Adipocyte (in vitro differentiated cells): ENCODE data around the gene CYP26A1.

Experiments
- DNase-seq: peaks from one replicate; pipeline ENCODE4 v3.0.0-alpha.2; 2015; ENCODE audit warnings: low read depth
- H3K27me3 ChIP-seq: replicated peaks from 2 replicates; pipeline ENCODE4 v1.7.0; 2013; ENCODE audit warnings: mild to moderate bottlenecking, low read length, moderate library complexity; ENCODE audit not compliant: control insufficient read depth, insufficient read depth
- H3K36me3 ChIP-seq: 2 replicates; pipeline ENCODE4 v1.7.0; 2013; ENCODE audit warnings: low read length, mild to moderate bottlenecking, moderate library complexity; ENCODE audit not compliant: control insufficient read depth, insufficient read depth, severe bottlenecking
- H3K4me1 ChIP-seq: 2 replicates; pipeline ENCODE4 v1.7.0; 2013; ENCODE audit warnings: mild to moderate bottlenecking, low read length, moderate library complexity; ENCODE audit not compliant: control insufficient read depth, insufficient read depth
- H3K4me3 ChIP-seq: 2 replicates; pipeline ENCODE4 v1.7.0; 2013; ENCODE audit warnings: mild to moderate bottlenecking, low read length, moderate library complexity
- H3K9ac ChIP-seq: 2 replicates; pipeline ENCODE4 v1.7.0; 2013; ENCODE audit warnings: mild to moderate bottlenecking, low read length, moderate library complexity
- H3K9me3 ChIP-seq: 2 replicates; pipeline ENCODE4 v1.7.0; 2013; ENCODE audit warnings: mild to moderate bottlenecking, low read length, moderate library complexity; ENCODE audit not compliant: control insufficient read depth

Gene CYP26A1

DNA sequence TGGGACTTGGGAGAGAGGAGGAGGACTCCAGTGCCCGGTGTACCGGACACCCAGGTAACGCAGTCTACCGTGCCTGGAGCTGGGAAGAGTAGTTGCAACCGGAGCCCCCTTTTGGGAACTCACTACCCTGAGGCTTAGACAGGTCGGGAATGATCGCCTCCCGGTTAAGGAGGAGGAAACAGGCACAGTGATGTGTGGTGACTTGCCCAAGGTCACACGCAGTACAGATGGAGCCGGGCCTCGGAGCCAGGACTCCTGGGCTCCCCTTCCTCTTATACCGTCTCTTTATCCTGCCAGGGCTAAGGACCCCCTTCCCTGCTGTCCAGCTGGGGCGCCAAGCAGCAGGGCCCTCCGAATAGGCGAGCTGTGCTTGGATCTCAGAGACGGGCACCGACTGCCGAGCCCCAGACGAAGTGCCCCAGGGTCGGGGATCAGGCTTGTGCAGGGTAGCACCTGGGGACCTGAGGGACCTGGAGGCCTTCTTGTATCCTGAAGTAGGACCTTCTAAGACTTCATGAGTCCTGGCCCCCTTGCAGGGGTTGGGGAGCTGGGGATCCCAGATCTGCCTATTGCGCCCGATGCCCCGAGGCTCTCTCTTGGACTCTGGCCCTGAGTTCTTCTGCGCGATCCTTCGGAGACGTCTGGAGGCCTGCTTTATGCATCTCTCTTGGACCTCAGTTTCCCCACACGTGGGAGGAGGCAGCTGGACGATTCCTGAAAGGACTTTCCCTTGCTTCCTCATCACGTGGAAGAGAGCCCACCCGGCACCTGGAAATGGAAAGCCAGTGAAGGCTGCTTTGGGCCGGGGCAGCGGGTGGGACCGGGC, 767 bp upstream of the CYP26A1 start:
- peaks cover 74% of the 10 kb centered on the region for H3K27me3 ChIP-seq
- H3K4me1 ChIP-seq = peaks cover 12% of the 10 kb centered on the region
- no peak overlapping the region for H3K4me3 ChIP-seq

DNA sequence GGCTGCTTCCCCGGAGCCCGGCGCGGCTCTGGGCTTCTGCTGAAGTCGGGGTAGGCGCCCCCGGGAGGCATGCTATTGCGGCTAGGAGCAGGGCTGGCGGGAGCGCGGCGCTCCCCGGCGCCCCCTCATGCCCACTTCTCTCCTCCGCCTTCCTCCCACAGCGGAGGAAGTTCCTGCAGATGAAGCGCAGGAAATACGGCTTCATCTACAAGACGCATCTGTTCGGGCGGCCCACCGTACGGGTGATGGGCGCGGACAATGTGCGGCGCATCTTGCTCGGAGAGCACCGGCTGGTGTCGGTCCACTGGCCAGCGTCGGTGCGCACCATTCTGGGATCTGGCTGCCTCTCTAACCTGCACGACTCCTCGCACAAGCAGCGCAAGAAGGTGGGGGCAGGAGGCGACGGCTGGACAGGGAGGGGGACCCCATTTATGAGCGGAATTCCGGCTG, 479 bp downstream of the CYP26A1 start:
- DNase-seq = no peak
- Histone ChIP-seq H3K27me3 (peaks cover 62% of the 10 kb centered on the region), H3K4me1 (peaks cover 13% of the 10 kb centered on the region)

More for the DNA sequence above, 767 bp upstream of the CYP26A1 start:
- Histone ChIP-seq H3K9me3 (no peaks in the 10 kb centered on the region), H3K9ac (no peak overlapping the region), H3K36me3 (no peaks in the 10 kb centered on the region)
- no peak for DNase-seq

DNA sequence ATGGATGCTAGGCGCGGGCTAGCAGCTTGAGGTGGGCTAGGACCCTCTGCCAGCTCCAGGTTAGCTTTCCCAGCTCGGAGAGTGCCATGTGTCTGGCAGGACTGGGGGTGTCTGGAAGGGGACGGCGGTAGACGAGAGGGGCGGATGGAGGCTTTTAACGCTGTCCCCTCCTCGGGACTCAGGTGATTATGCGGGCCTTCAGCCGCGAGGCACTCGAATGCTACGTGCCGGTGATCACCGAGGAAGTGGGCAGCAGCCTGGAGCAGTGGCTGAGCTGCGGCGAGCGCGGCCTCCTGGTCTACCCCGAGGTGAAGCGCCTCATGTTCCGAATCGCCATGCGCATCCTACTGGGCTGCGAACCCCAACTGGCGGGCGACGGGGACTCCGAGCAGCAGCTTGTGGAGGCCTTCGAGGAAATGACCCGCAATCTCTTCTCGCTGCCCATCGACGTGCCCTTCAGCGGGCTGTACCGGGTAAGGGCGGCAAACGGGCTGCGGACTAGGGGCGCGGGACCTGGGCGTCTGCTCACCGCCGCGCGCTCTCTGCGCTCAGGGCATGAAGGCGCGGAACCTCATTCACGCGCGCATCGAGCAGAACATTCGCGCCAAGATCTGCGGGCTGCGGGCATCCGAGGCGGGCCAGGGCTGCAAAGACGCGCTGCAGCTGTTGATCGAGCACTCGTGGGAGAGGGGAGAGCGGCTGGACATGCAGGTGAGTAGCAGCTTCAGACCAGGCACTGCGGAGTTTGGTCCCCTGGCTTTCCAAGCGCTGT, 1.1 kb downstream of the CYP26A1 start:
- H3K36me3 ChIP-seq = no peaks in the 10 kb centered on the region
- peaks cover 57% of the 10 kb centered on the region for H3K27me3 ChIP-seq
- H3K9me3 ChIP-seq = no peaks in the 10 kb centered on the region
- no peak overlapping the region for H3K4me3 ChIP-seq
- no peak overlapping the region for H3K9ac ChIP-seq
- no peak for DNase-seq
- H3K4me1 ChIP-seq = peaks cover 19% of the 10 kb centered on the region

More for the DNA sequence above, 479 bp downstream of the CYP26A1 start:
- no peak overlapping the region for H3K9ac ChIP-seq
- no peak overlapping the region for H3K4me3 ChIP-seq
- no peaks in the 10 kb centered on the region for H3K9me3 ChIP-seq
- H3K36me3 ChIP-seq = no peaks in the 10 kb centered on the region

DNA sequence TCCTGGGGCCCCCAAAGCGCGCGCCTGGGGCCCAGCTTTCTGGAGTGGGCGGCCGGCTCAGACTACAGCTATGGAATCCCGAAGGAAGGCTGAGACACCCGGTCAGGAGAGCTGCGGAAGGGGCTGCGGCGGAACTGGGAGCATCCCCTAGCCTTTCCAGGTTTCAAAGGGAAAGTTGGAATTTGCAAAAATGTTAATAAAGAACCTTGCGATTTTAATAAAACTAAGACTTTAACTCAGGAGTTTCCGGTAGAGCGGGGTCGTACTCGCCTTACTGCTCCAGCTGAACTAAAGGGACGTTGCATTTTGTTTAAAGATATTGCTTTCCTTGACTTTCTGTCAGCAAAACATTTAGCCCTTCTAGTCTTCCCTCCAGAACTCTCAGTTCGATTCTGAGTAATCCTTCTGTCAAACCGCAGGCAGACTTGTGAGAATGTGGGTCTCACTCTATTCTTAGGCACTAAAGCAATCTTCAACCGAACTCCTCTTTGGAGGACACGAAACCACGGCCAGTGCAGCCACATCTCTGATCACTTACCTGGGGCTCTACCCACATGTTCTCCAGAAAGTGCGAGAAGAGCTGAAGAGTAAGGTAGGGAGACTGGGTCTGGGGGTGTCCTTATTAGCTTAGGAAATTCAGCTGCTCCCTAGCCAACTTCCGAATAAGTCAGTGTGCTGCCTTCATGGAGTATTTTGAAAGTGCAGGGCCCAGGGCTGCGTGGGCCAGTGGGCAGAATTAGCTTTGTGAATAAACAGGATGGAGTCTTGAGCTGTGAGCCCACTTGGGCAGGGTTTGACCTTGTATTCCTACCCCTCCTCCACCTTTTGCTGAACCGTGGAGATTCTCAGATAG, 1.9 kb downstream of the CYP26A1 start:
- H3K4me3 ChIP-seq = no peak overlapping the region
- H3K4me1 ChIP-seq = peaks cover 24% of the 10 kb centered on the region
- no peak overlapping the region for H3K9ac ChIP-seq
- no peaks in the 10 kb centered on the region for H3K9me3 ChIP-seq
- no peak for DNase-seq
- H3K36me3 ChIP-seq = no peaks in the 10 kb centered on the region
- H3K27me3 ChIP-seq = peaks cover 51% of the 10 kb centered on the region

DNA sequence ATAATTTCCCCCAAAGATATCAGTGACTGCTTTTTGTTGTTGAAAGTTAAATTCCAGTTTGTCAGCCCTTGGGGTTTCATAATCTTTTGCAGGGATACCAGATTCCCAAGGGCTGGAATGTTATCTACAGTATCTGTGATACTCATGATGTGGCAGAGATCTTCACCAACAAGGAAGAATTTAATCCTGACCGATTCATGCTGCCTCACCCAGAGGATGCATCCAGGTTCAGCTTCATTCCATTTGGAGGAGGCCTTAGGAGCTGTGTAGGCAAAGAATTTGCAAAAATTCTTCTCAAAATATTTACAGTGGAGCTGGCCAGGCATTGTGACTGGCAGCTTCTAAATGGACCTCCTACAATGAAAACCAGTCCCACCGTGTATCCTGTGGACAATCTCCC, 3.2 kb downstream of the CYP26A1 start:
- Histone ChIP-seq H3K4me3 (no peak overlapping the region), H3K27me3 (peaks cover 55% of the 10 kb centered on the region), H3K4me1 (peaks cover 21% of the 10 kb centered on the region), H3K9ac (no peak overlapping the region), H3K9me3 (no peaks in the 10 kb centered on the region), H3K36me3 (no peaks in the 10 kb centered on the region)
- no peak for DNase-seq

DNA sequence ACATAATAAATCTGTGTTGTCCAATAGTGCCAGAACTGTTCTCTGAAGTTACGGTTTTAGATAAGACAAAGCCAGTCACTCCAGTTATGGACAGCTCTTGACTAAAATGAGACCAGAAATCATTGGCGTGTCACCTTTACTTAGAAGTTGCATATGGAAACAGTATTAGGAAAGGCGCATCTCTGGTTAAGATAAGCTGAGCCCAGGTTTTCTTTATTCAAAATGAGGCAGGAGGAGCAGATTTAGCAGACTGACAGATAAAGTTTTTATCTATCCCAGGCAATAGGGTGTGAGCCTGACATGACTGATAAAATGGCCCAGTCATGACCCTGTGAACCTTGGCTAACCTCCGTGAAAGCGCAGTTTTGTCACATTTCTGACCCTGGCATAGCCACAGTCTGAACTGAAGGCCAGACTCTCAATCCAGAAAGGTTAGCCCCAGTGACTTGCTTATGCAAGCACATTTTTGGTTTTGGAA, 4.2 kb downstream of the CYP26A1 start:
- no peak overlapping the region for H3K9ac ChIP-seq
- H3K36me3 ChIP-seq = no peaks in the 10 kb centered on the region
- peaks cover 45% of the 10 kb centered on the region for H3K27me3 ChIP-seq
- no peaks in the 10 kb centered on the region for H3K9me3 ChIP-seq
- peaks cover 17% of the 10 kb centered on the region for H3K4me1 ChIP-seq
- no peak for DNase-seq
- no peak overlapping the region for H3K4me3 ChIP-seq

DNA sequence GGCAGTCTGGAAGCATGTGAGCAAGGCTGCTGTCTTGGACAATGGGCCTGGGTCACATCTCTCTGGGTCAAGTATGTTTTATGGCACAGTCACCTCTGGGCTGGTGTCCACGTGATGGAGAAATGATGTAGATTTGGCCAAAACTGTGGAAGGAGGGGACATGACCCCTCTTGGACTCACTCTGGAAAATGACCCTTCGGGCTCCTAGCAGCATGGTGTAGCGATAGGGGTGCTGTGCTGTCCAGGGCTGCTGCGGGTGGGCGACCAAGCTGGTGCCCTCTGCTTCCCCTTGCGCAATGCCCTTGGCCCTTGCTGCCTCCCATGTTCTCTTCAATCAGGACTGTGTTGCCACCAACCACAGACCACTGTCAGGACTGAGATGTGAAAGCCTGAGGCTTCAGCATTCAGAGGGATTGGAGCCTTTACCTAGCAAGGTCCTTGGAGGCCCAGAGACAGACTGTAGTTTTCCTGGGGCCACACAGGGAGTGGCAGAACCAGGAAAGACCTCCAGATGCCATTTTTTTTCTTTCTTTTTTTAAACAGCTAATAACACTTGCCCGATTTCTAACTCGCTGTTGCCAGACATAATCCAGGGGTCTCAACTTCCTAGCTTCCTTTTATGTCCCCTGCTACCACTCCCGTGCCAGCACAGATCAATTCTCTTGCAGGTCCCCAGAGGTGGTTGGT, 6.1 kb downstream of the CYP26A1 start:
- peaks cover 17% of the 10 kb centered on the region for H3K4me1 ChIP-seq
- H3K27me3 ChIP-seq = peaks cover 27% of the 10 kb centered on the region
- peak overlapping the region; percentile 63 for H3K4me3 ChIP-seq
- H3K9me3 ChIP-seq = no peaks in the 10 kb centered on the region
- DNase-seq = no peak
- peak overlapping the region; percentile 39 for H3K9ac ChIP-seq
- H3K36me3 ChIP-seq = no peaks in the 10 kb centered on the region

DNA sequence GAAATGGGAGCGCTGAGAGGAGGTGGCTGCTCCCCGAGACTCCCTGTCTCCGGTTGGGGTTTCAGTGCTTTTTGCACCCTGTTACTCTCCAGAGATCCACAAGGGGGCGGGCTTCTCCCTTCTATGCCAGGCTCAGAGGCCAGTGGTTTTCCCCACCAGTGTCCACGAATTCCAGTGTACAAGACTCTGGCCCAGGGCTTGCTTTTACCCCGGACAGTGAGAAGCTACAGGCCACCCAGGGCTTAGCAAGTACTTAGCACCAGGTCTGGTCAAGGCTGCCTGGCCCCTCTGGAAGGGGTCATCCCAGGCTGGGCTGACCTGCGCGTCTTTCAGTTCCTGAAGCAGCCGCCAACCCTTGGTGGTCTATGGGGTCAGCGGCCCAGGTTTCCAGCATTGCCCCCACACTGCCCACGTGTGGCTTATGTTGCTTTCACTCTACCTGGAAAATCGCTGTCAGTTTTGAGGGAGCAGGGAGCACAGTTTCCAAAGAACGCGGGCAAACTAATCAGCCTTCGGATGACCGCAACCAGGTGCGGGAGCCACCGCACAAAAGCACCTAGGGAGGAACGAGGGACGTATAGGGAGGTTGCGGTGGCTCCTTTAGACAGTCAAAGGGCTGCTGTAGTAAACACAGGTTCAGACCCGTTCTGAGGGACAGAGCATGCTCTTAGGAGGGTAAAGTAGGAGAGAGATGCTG, 6.8 kb downstream of the CYP26A1 start:
- H3K27me3 ChIP-seq = peaks cover 20% of the 10 kb centered on the region
- H3K4me3 ChIP-seq = peak overlapping the region; percentile 63
- peak overlapping the region; percentile 39 for H3K9ac ChIP-seq
- no peaks in the 10 kb centered on the region for H3K9me3 ChIP-seq
- peak; percentile 81 for DNase-seq
- H3K36me3 ChIP-seq = no peaks in the 10 kb centered on the region
- peaks cover 17% of the 10 kb centered on the region for H3K4me1 ChIP-seq

DNA sequence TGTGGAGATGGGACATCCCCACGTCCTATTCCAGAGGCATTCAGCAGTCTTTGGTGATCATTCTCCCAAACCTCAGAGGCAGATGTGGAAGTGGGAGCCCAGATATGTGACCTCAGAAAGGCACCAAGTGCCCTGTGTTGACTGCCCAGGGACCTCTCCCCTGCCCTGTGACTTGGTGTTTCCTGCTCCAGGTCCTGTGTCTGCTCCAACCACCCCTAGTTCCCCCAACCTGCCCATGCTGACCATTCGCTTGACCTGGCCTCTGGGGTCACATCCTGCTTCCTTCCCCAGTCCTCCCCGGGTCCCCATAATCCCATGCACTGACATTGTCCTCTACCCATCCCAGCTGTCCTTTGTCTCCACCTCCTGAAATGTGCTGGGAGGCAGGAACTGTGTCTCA, 7.6 kb downstream of the CYP26A1 start:
- Histone ChIP-seq H3K4me1 (peaks cover 17% of the 10 kb centered on the region), H3K36me3 (no peaks in the 10 kb centered on the region)
- DNase-seq = no peak

DNA sequence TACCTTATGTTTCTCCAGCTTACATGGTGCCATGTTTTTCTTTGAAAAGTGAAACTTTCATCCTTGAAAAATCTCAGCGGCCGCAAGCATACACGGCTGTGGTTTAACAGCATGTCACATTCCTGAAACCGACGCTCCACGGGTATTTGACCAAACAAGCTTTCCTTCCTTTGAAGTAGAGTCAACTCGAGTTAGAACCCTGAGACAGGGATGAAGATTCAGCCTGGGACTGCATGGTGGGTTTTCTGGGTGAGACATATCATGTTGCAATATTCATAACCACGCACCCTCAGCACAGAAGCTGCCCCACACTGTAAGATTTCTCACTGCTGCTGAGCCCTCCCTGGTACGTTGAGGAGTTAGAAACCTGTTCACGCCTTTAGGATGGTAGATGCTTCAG, 8.1 kb downstream of the CYP26A1 start:
- H3K9me3 ChIP-seq = no peaks in the 10 kb centered on the region
- H3K27me3 ChIP-seq = peaks cover 18% of the 10 kb centered on the region
- no peaks in the 10 kb centered on the region for H3K36me3 ChIP-seq
- H3K4me3 ChIP-seq = no peak overlapping the region
- peaks cover 17% of the 10 kb centered on the region for H3K4me1 ChIP-seq
- no peak overlapping the region for H3K9ac ChIP-seq
- no peak for DNase-seq

More for the DNA sequence above, 7.6 kb downstream of the CYP26A1 start:
- no peak overlapping the region for H3K4me3 ChIP-seq
- no peak overlapping the region for H3K9ac ChIP-seq
- no peaks in the 10 kb centered on the region for H3K9me3 ChIP-seq
- peaks cover 18% of the 10 kb centered on the region for H3K27me3 ChIP-seq
